Upper lobe of left lung (tissue), 6 donors: ENCODE measurements around the gene ZNF554. TPM values are rescaled to one million over a fixed set of nuclear protein-coding genes. Genes with fewer than 3 reads are reported as not detected.

Experiments
- ATAC-seq, 2 donors: fragments of 200-7000 bp; cut with Tn5 transposase; one replicate each; pipeline ENCODE4 v1.9.1; 2022; ENCODE audit warnings: mild to moderate bottlenecking in 2 of 2, moderate library complexity in 2 of 2; ENCODE audit not compliant: low FRiP score in 2 of 2
- DNase-seq, 2 donors: peaks; one replicate each; pipeline ENCODE4 v3.0.0-alpha.2; 2019 to 2020
- H3K27ac ChIP-seq, 4 donors: fragments of 200-600 bp; sonication (generic); one replicate each; pipeline ENCODE4 v1.5.1; 2016 to 2019
- H3K27me3 ChIP-seq, 4 donors: fragments of 200-600 bp; sonication (generic); one replicate each; pipeline ENCODE4 v1.5.1; 2017 to 2019
- H3K36me3 ChIP-seq, 4 donors: fragments of 200-600 bp; sonication (generic); one replicate each; pipeline ENCODE4 v1.5.1; 2016 to 2019
- H3K4me1 ChIP-seq, 4 donors: fragments of 200-600 bp; sonication (generic); one replicate each; pipeline ENCODE4 v1.5.1; 2018 to 2019
- H3K4me3 ChIP-seq, 4 donors: fragments of 200-600 bp; sonication (generic); one replicate each; pipeline ENCODE4 v1.5.1; 2017 to 2019; ENCODE audit warnings: mild to moderate bottlenecking in 2 of 4, moderate library complexity in 1 of 4
- H3K9me3 ChIP-seq, 4 donors: fragments of 200-600 bp; sonication (generic); one replicate each; pipeline ENCODE4 v1.5.1; 2018 to 2019
- EP300 ChIP-seq, 4 donors: sonication (generic); formaldehyde crosslinking; IDR thresholded peaks; one replicate each; pipeline ENCODE4 v1.5.1; 2017; ENCODE audit warnings: antibody characterized with exemption in 4 of 4, control low read depth in 2 of 4
- POLR2A ChIP-seq, 4 donors: fragments of 450-650 bp; IDR thresholded peaks; one replicate each; pipeline ENCODE4 v1.5.1; 2016 to 2017; ENCODE audit warnings: antibody characterized with exemption in 4 of 4, mild to moderate bottlenecking in 2 of 4
- POLR2AphosphoS5 ChIP-seq, 2 donors: sonication (generic); formaldehyde crosslinking; IDR thresholded peaks; one replicate each; pipeline ENCODE4 v1.5.1; 2017; ENCODE audit warnings: antibody characterized with exemption in 2 of 2
- WGBS, 2 donors: methylation state at CpG; one replicate each; pipeline ENCODE4 v1.1.5; 2017 to 2018; 5-methylcytosine and 5-hydroxymethylcytosine counted together
- total RNA-seq, 6 donors: library from RNA; depleted of rRNA in 4 of 6; stranded (reverse); fragments of >200 nt in 4 of 6; gene quantifications; one replicate each; pipeline versions ENCODE4 v1.1.0 to v1.2.1, GENCODE V29; 2016 to 2021
- TF ChIP-seq, protein P1 (sequence below), 6 experiments: fragments of 450-650 bp in 4 of 6; fragments of 200-600 bp in 2 of 6; sonication (generic) in 2 of 6; IDR thresholded peaks; one replicate each; pipeline ENCODE4 v1.5.1; 2016 to 2019; ENCODE audit warnings: antibody characterized with exemption in 6 of 6
- donor health status: DM: no; HTN: no; CAD: no; lungs with moderate emphysema.
- donor health status: DM: no; HTN: yes; CAD: no; lungs with severe emphysema.

The ZNF554 gene
- total RNA-seq, 6 donors from 2014 or later: 3.2 to 11.5 (median 6.7) TPM

DNA sequence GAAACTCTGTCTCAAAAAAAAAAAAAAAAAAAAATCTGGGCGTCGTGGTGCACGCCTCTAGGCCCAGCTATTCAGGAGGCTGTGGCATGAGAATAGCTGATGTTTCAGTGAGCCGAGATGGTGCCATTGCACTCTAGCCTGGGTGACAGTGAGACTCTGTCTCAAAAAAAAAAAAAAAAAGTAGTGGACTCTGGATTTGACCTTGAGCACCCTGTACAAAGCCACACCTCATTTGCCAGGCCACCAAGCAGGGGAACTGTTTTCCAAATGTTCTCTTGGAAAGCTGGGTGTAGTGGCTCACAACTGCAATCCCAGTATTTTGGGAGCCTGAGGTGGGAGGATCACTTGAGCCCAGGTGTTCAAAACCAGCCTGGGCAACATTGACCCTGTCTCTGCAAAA is 17.8 kb downstream of the ZNF554 start:
- Histone ChIP-seq H3K9me3 (peaks cover 23 to 61% (median 53%) of the 10 kb centered on the region in 4 donors), H3K4me3 (no peak overlapping the region), H3K27ac (no peak overlapping the region), H3K4me1 (peaks cover 5 to 14% (median 10%) of the 10 kb centered on the region in 4 donors), H3K27me3 (no peaks in the 10 kb centered on the region), H3K36me3 (peaks cover 0 to 32% (median 21%) of the 10 kb centered on the region in 4 donors)
- no peak for TF ChIP-seq EP300 (IDR thresholded peaks at IDR 0.05)
- TF ChIP-seq POLR2AphosphoS5 (IDR thresholded peaks at IDR 0.05): no peak
- WGBS, 2 donors: 86 to 95% methylated on average over 4 of the region's 4 CpGs
- ATAC-seq (no peak), DNase-seq (no peak)

- DNase-seq (peak; percentile 98 to 100), ATAC-seq (peak; percentile 99)
- peak within 1 kb of the TSS; percentile 81 to 99 (median 94) for H3K4me3 ChIP-seq
- peaks cover 0 to 25% (median 17%) of the 10 kb centered on the region in 4 donors for H3K9me3 ChIP-seq
- no peaks in the 10 kb centered on the region for H3K27me3 ChIP-seq
- H3K36me3 ChIP-seq: peaks cover 0 to 9% (median 0%) of the 10 kb centered on the region in 4 donors
- WGBS, 2 donors: 0% methylated on average over 44 of the region's 106 CpGs; no CpG with 5 or more reads in 1 of the 2 donors
- peak within 1 kb of the TSS; percentile 88 to 96 (median 90) for H3K27ac ChIP-seq
- peak; percentile 49 to 61 for TF ChIP-seq POLR2AphosphoS5 (IDR thresholded peaks at IDR 0.05)
- TF ChIP-seq POLR2A (IDR thresholded peaks at IDR 0.05): peak in 2 of 4 donors; percentile 16 to 70
- peak in 1 of 4 donors; percentile 14 for TF ChIP-seq EP300 (IDR thresholded peaks at IDR 0.05)
- TF ChIP-seq, protein P1, sequence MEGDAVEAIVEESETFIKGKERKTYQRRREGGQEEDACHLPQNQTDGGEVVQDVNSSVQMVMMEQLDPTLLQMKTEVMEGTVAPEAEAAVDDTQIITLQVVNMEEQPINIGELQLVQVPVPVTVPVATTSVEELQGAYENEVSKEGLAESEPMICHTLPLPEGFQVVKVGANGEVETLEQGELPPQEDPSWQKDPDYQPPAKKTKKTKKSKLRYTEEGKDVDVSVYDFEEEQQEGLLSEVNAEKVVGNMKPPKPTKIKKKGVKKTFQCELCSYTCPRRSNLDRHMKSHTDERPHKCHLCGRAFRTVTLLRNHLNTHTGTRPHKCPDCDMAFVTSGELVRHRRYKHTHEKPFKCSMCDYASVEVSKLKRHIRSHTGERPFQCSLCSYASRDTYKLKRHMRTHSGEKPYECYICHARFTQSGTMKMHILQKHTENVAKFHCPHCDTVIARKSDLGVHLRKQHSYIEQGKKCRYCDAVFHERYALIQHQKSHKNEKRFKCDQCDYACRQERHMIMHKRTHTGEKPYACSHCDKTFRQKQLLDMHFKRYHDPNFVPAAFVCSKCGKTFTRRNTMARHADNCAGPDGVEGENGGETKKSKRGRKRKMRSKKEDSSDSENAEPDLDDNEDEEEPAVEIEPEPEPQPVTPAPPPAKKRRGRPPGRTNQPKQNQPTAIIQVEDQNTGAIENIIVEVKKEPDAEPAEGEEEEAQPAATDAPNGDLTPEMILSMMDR (IDR thresholded peaks at IDR 0.05): peak; percentile 58 to 89 (median 78)
- H3K4me1 ChIP-seq: peaks cover 12 to 18% (median 14%) of the 10 kb centered on the region in 4 donors
Measured at GRCh38 chr19:2840794-2841791, 21.4 kb downstream of the ZNF554 start, which contains the start of gene ZNF555. Gene ZNF555, plus strand, starts transcription at chr19:2841475. Its CDS starts 98 bp downstream, at chr19:2841573.

DNA sequence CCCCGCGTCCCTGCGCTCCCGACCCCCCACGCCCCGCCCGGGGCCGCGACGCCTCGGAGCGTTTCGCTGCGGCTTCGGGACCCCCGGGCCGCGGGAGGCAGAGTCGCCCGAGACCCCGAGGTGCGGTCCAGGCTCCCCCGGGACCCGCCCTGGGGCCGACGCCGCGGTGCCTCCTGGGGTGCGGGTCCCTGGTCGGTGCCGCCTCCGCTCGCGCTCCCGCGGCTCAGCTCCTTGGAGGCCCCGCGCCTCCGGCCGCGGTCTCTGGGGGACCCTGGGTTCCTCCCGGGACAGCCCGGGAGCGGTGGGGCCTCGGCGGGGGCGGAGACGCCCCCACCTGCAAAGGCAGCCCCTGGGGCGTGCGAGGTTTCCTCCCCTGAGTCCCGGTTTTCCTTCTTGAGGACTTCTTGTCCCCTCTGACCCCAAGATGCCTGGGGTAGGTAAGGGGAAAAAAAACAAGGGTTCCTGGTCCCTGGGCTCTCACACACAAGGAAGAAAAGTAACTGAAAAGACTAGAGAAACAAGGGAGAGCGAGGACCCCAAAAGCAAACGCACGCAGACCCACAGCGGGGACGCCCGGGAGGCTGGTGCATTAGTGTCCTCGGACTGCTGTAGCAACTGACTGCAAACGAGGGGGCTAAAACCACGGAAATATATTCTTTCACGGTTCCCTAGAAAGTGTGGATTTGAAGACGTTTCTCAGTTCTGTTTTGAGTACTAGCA is 22.3 kb downstream of the ZNF554 start:
- peak overlapping the region; percentile 81 to 99 (median 94) for H3K4me3 ChIP-seq
- peaks cover 0 to 8% (median 0%) of the 10 kb centered on the region in 4 donors for H3K36me3 ChIP-seq
- ATAC-seq: no peak
- H3K9me3 ChIP-seq: peaks cover 0 to 22% (median 8%) of the 10 kb centered on the region in 4 donors
- peak overlapping the region; percentile 88 to 96 (median 90) for H3K27ac ChIP-seq
- no peak for TF ChIP-seq POLR2A (IDR thresholded peaks at IDR 0.05)
- TF ChIP-seq POLR2AphosphoS5 (IDR thresholded peaks at IDR 0.05): no peak
- TF ChIP-seq, protein P1 (IDR thresholded peaks at IDR 0.05): no peak
- no peak for TF ChIP-seq EP300 (IDR thresholded peaks at IDR 0.05)
- WGBS, 2 donors: 7 to 17% methylated on average over 15 to 34 of the region's 62 CpGs
- DNase-seq: peak in 1 of 2 donors; percentile 89
- no peaks in the 10 kb centered on the region for H3K27me3 ChIP-seq
- peaks cover 12 to 18% (median 14%) of the 10 kb centered on the region in 4 donors for H3K4me1 ChIP-seq

GRCh38 chr19:2845107-2845506 is 25.4 kb downstream of the ZNF554 start:
- WGBS, 2 donors: 93% methylated on average over 2 of the region's 2 CpGs
- no peak for ATAC-seq
- TF ChIP-seq POLR2AphosphoS5 (IDR thresholded peaks at IDR 0.05): no peak
- Histone ChIP-seq H3K9me3 (peaks cover 5 to 25% (median 8%) of the 10 kb centered on the region in 4 donors), H3K36me3 (peaks cover 0 to 10% (median 0%) of the 10 kb centered on the region in 4 donors), H3K27ac (no peak overlapping the region), H3K4me3 (no peak overlapping the region), H3K4me1 (peaks cover 12 to 18% (median 14%) of the 10 kb centered on the region in 4 donors), H3K27me3 (no peaks in the 10 kb centered on the region)
- DNase-seq: no peak

GRCh38 chr19:2846180-2846894 is 26.7 kb downstream of the ZNF554 start:
- Histone ChIP-seq H3K36me3 (peaks cover 2 to 22% (median 9%) of the 10 kb centered on the region in 4 donors), H3K27ac (no peak overlapping the region), H3K4me1 (peaks cover 9 to 12% (median 11%) of the 10 kb centered on the region in 4 donors), H3K27me3 (no peaks in the 10 kb centered on the region), H3K9me3 (peaks cover 16 to 37% (median 18%) of the 10 kb centered on the region in 4 donors), H3K4me3 (no peak overlapping the region)
- TF ChIP-seq EP300 (IDR thresholded peaks at IDR 0.05) (no peak), POLR2A (IDR thresholded peaks at IDR 0.05) (no peak), POLR2AphosphoS5 (IDR thresholded peaks at IDR 0.05) (no peak)
- TF ChIP-seq, protein P1 (IDR thresholded peaks at IDR 0.05): no peak
- DNase-seq: no peak
- 86 to 88% methylated on average over 9 to 13 of the region's 13 CpGs for WGBS, 2 donors
- ATAC-seq: no peak
